Osteocyte (in vitro differentiated cells): Measurements from ENCODE around the gene CAMSAP2. TPM values are rescaled to one million over a fixed set of nuclear protein-coding genes. Genes with fewer than 3 reads are reported as not detected.

Experiments
- DNase-seq: peaks from one replicate; pipeline ENCODE4 v3.0.0; 2021; ENCODE audit warnings: mixed read lengths; ENCODE audit not compliant: unreplicated experiment; ENCODE audit errors: extremely low spot score
- H3K27ac Mint-ChIP-seq: one replicate; pipeline ENCODE4 v1.8.0; 2021; ENCODE audit warnings: mild to moderate bottlenecking, mixed read lengths; ENCODE audit not compliant: unreplicated experiment
- H3K27me3 Mint-ChIP-seq: one replicate; pipeline ENCODE4 v1.8.0; 2021; ENCODE audit warnings: mixed read lengths; ENCODE audit not compliant: unreplicated experiment
- H3K36me3 Mint-ChIP-seq: one replicate; pipeline ENCODE4 v1.8.0; 2021; ENCODE audit warnings: mixed read lengths; ENCODE audit not compliant: unreplicated experiment
- H3K4me1 Mint-ChIP-seq: one replicate; pipeline ENCODE4 v1.8.0; 2021; ENCODE audit warnings: mixed read lengths; ENCODE audit not compliant: unreplicated experiment
- H3K4me3 Mint-ChIP-seq: one replicate; pipeline ENCODE4 v1.8.0; 2021; ENCODE audit warnings: mild to moderate bottlenecking, moderate library complexity, mixed read lengths; ENCODE audit not compliant: unreplicated experiment
- H3K9me3 Mint-ChIP-seq: one replicate; pipeline ENCODE4 v1.8.0; 2021; ENCODE audit warnings: mixed read lengths; ENCODE audit not compliant: unreplicated experiment
- long read RNA-seq: library from polyadenylated mRNA; unstranded; transcript quantifications from one replicate; pipeline ENCODE4 v2.0.0, GENCODE V29; 2021
- total RNA-seq: library from RNA; stranded (reverse); gene quantifications from 2 replicates; pipeline ENCODE4 v1.2.1, GENCODE V29; 2021
- TF ChIP-seq, protein P1 (sequence below): fragments of 200-600 bp; sonication (generic); IDR thresholded peaks from 2 replicates; pipeline ENCODE4 v1.5.0; 2021; ENCODE audit warnings: antibody characterized with exemption, mild to moderate bottlenecking, moderate library complexity

Gene CAMSAP2, protein sequence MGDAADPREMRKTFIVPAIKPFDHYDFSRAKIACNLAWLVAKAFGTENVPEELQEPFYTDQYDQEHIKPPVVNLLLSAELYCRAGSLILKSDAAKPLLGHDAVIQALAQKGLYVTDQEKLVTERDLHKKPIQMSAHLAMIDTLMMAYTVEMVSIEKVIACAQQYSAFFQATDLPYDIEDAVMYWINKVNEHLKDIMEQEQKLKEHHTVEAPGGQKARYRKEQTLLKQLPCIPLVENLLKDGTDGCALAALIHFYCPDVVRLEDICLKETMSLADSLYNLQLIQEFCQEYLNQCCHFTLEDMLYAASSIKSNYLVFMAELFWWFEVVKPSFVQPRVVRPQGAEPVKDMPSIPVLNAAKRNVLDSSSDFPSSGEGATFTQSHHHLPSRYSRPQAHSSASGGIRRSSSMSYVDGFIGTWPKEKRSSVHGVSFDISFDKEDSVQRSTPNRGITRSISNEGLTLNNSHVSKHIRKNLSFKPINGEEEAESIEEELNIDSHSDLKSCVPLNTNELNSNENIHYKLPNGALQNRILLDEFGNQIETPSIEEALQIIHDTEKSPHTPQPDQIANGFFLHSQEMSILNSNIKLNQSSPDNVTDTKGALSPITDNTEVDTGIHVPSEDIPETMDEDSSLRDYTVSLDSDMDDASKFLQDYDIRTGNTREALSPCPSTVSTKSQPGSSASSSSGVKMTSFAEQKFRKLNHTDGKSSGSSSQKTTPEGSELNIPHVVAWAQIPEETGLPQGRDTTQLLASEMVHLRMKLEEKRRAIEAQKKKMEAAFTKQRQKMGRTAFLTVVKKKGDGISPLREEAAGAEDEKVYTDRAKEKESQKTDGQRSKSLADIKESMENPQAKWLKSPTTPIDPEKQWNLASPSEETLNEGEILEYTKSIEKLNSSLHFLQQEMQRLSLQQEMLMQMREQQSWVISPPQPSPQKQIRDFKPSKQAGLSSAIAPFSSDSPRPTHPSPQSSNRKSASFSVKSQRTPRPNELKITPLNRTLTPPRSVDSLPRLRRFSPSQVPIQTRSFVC (N-terminal part only)
- total RNA-seq, result 44.7 and 47.8 TPM in 2 replicates
- long read RNA-seq, partial matches to known transcripts, result 15 of 23 reads
- long read RNA-seq, other reads (novel, unspliced or antisense), result 8 of 23 reads

DNA sequence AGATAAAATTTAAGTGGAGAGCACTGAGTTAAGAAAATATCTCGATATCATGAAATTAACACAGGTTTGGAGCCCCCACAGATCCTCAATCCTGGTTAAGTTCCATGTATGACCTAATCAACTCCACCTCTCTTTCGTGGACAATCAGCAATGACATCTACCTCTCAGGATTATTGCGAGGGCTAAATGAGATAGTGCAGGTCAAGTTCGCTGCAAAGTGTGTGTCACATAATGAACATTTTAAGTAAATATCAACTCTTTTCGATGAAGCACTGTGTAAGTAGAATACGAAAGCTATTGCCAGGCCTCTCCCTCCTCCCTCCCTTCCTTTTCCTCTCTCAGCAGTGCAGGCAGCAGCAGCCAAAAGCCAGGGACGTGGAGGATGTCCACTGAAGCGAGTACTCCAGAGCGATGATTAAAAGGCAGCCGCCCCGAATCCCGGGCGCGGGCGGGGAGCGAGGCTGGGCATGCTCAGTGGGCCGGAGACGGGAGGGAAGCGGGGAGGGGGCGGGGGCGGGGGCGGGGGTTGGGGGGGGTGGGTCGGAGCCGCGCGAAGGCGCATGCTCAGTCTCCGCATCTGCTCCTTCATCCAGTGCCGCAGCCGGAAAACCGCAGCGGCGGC, at the start of gene CAMSAP2:
TSS of gene CAMSAP2 (plus strand) at position 567 of the 622 bp plus-strand sequence. CDS start 935 bp downstream, outside the sequence.
- H3K4me3 Mint-ChIP-seq, result peak within 1 kb of the TSS; percentile 100
- no peaks in the 10 kb centered on the region for H3K27me3 Mint-ChIP-seq
- H3K4me1 Mint-ChIP-seq, result peaks cover 35% of the 10 kb centered on the region
- peaks cover 4% of the 10 kb centered on the region for H3K36me3 Mint-ChIP-seq
- peak within 1 kb of the TSS; percentile 100 for H3K27ac Mint-ChIP-seq
- H3K9me3 Mint-ChIP-seq, result no peaks in the 10 kb centered on the region
- peak; percentile 96 for DNase-seq
- TF ChIP-seq, protein P1, sequence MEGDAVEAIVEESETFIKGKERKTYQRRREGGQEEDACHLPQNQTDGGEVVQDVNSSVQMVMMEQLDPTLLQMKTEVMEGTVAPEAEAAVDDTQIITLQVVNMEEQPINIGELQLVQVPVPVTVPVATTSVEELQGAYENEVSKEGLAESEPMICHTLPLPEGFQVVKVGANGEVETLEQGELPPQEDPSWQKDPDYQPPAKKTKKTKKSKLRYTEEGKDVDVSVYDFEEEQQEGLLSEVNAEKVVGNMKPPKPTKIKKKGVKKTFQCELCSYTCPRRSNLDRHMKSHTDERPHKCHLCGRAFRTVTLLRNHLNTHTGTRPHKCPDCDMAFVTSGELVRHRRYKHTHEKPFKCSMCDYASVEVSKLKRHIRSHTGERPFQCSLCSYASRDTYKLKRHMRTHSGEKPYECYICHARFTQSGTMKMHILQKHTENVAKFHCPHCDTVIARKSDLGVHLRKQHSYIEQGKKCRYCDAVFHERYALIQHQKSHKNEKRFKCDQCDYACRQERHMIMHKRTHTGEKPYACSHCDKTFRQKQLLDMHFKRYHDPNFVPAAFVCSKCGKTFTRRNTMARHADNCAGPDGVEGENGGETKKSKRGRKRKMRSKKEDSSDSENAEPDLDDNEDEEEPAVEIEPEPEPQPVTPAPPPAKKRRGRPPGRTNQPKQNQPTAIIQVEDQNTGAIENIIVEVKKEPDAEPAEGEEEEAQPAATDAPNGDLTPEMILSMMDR, result no peak

DNA sequence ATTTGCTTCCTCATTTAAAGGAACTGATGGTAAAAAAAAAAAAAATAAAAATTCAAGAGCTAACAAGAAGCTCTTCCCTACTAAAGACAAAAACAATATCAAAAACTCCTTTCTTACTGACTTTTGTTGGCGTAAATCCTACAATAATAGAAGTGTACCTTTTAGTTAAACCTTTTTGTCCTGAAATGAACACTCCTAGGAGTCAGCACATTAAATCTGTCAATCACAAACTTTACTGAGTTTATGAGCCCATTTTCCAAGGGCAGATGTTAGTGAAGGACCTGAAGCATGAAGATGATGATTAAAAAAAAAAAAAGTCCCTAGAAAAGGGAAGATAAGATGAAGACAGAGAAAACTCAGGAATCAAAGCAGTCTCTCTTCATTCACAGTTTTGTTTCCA, 46.4 kb upstream of the CAMSAP2 start:
- DNase-seq, result no peak
- Mint-ChIP-seq H3K9me3 (no peaks in the 10 kb centered on the region), H3K36me3 (no peaks in the 10 kb centered on the region), H3K27me3 (peaks cover 6% of the 10 kb centered on the region), H3K27ac (no peak overlapping the region), H3K4me3 (no peak overlapping the region), H3K4me1 (no peaks in the 10 kb centered on the region)
- TF ChIP-seq, protein P1, result no peak

DNA sequence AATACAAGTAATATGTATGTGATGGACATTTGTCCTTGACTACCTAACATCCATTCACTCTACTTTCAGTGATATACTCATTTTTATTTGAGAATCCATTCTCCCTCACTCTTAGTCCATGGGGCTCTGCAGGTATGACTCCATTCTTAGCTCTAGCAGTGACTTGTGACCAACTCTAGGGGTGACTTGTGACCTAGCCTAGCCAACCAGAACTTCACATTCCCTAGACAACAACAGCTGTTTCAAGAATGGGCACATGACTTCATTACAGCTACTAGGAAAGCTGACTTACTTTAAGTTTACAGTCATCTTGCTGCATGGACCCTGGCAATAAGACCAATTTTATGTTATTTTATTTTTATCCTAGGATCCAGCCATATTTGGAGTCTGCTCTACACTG, 45.4 kb upstream of the CAMSAP2 start:
- Mint-ChIP-seq H3K27me3 (peaks cover 6% of the 10 kb centered on the region), H3K27ac (no peak overlapping the region), H3K9me3 (no peaks in the 10 kb centered on the region), H3K4me1 (peaks cover 2% of the 10 kb centered on the region), H3K36me3 (no peaks in the 10 kb centered on the region), H3K4me3 (no peak overlapping the region)
- TF ChIP-seq, protein P1, result no peak
- no peak for DNase-seq

DNA sequence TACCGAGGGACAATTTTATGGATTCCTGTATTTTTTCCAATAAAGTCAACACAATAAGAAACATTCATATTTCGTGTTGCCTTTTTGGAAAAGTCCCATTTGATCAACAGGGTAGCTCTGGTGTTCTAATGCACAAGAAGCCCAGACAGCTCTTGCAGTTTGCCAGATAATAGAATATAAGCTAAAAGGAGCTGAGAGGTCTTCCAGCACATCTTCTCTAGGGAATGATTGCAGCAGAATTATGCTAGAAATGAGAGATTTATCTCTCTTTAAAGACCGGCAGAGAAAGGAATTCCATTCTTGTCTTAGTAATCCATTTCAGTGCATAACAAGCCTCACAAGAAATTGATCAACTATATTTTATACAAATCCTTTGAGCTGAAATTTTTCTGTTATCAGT, 44.0 kb upstream of the CAMSAP2 start:
- Mint-ChIP-seq H3K27ac (no peak overlapping the region), H3K36me3 (no peaks in the 10 kb centered on the region), H3K4me3 (no peak overlapping the region), H3K4me1 (peaks cover 6% of the 10 kb centered on the region), H3K9me3 (no peaks in the 10 kb centered on the region), H3K27me3 (peaks cover 6% of the 10 kb centered on the region)
- DNase-seq, result no peak
- TF ChIP-seq, protein P1, result no peak
